ENCODE results near the gene GALNT2. TPM values are rescaled to one million over a fixed set of nuclear protein-coding genes. Genes with fewer than 3 reads are reported as not detected.

GALNT2 gene
- total and polyA plus RNA-seq, 10 of the 15 experiments (the other 5 are each of a cell fraction or from before 2014, with no cell fraction given): 0.52 to 27.7 (median 16.3) TPM

- H3K4me2 ChIP-seq (ENCODE audit: control insufficient read depth, insufficient read depth): no peak overlapping the region
- H4K20me1 ChIP-seq (ENCODE audit: control insufficient read depth, insufficient read depth): no peaks in the 10 kb centered on the region
- 67% methylated on average over 6 of the region's 6 CpGs for WGBS (ENCODE audit: insufficient coverage, insufficient replicate concordance, low lambda C conversion rate, missing lambda C conversion rate)
- ChIA-PET CTCF (no interaction called here), POLR2A (no interaction called here), SMC1A (ENCODE audit: uncharacterized antibody, unreplicated experiment) (no interaction called here), RAD21 (ENCODE audit: unreplicated experiment) (no interaction called here)
- no peak overlapping the region for H3K9ac ChIP-seq (ENCODE audit: control insufficient read depth, insufficient read depth, low read length)
- no peaks in the 10 kb centered on the region for H3K4me1 ChIP-seq (ENCODE audit: control insufficient read depth, insufficient read depth, low read length)
- BruUV-seq (replicated peaks): no TSS peak
- H3K27ac ChIP-seq (ENCODE audit: control insufficient read depth, insufficient read depth): no peak overlapping the region
- no peak overlapping the region for H3K4me3 ChIP-seq
- H3K79me2 ChIP-seq (ENCODE audit: control insufficient read depth, insufficient read depth, low read length): no peaks in the 10 kb centered on the region
- H3K36me3 ChIP-seq (ENCODE audit: control insufficient read depth in 2 of 2, insufficient read depth in 2 of 2, low read length in 1 of 2): peaks cover 3 to 6% of the 10 kb centered on the region in 2 experiments; a peak in 2 of 4 replicates
- DNase-seq (ENCODE audit: low read depth, low spot score): no peak
- H3K27me3 ChIP-seq (replicated peaks in 1 of 2; ENCODE audit: control insufficient read depth in 2 of 2, insufficient read depth in 2 of 2, low read length in 1 of 2): no peaks in the 10 kb centered on the region
- in situ Hi-C loops (cut with MboI) (no loop called here), intact Hi-C loops (cut with micrococcal nuclease; ENCODE audit: unreplicated experiment) (no loop called here)
- no peak for FAIRE-seq
- ATAC-seq: no peak
- no peaks in the 10 kb centered on the region for H3K9me3 ChIP-seq (replicated peaks; ENCODE audit: control insufficient read depth, insufficient read depth, low read length)
- no peak overlapping the region for H2AFZ ChIP-seq (ENCODE audit: control insufficient read depth, low read depth, low read length)
- TF ChIP-seq, protein P1, sequence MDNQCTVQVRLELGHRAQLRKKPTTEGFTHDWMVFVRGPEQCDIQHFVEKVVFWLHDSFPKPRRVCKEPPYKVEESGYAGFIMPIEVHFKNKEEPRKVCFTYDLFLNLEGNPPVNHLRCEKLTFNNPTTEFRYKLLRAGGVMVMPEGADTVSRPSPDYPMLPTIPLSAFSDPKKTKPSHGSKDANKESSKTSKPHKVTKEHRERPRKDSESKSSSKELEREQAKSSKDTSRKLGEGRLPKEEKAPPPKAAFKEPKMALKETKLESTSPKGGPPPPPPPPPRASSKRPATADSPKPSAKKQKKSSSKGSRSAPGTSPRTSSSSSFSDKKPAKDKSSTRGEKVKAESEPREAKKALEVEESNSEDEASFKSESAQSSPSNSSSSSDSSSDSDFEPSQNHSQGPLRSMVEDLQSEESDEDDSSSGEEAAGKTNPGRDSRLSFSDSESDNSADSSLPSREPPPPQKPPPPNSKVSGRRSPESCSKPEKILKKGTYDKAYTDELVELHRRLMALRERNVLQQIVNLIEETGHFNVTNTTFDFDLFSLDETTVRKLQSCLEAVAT (IDR thresholded peaks at IDR 0.05): no peak
- TF ChIP-seq, protein P2, sequence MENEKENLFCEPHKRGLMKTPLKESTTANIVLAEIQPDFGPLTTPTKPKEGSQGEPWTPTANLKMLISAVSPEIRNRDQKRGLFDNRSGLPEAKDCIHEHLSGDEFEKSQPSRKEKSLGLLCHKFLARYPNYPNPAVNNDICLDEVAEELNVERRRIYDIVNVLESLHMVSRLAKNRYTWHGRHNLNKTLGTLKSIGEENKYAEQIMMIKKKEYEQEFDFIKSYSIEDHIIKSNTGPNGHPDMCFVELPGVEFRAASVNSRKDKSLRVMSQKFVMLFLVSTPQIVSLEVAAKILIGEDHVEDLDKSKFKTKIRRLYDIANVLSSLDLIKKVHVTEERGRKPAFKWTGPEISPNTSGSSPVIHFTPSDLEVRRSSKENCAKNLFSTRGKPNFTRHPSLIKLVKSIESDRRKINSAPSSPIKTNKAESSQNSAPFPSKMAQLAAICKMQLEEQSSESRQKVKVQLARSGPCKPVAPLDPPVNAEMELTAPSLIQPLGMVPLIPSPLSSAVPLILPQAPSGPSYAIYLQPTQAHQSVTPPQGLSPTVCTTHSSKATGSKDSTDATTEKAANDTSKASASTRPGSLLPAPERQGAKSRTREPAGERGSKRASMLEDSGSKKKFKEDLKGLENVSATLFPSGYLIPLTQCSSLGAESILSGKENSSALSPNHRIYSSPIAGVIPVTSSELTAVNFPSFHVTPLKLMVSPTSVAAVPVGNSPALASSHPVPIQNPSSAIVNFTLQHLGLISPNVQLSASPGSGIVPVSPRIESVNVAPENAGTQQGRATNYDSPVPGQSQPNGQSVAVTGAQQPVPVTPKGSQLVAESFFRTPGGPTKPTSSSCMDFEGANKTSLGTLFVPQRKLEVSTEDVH (IDR thresholded peaks at IDR 0.05; ENCODE audit: low read depth, partially characterized antibody): no peak
- TF ChIP-seq GATAD2B (conservative IDR thresholded peaks at IDR 0.05; ENCODE audit: low read depth): no peak
- TF ChIP-seq, protein P3, sequence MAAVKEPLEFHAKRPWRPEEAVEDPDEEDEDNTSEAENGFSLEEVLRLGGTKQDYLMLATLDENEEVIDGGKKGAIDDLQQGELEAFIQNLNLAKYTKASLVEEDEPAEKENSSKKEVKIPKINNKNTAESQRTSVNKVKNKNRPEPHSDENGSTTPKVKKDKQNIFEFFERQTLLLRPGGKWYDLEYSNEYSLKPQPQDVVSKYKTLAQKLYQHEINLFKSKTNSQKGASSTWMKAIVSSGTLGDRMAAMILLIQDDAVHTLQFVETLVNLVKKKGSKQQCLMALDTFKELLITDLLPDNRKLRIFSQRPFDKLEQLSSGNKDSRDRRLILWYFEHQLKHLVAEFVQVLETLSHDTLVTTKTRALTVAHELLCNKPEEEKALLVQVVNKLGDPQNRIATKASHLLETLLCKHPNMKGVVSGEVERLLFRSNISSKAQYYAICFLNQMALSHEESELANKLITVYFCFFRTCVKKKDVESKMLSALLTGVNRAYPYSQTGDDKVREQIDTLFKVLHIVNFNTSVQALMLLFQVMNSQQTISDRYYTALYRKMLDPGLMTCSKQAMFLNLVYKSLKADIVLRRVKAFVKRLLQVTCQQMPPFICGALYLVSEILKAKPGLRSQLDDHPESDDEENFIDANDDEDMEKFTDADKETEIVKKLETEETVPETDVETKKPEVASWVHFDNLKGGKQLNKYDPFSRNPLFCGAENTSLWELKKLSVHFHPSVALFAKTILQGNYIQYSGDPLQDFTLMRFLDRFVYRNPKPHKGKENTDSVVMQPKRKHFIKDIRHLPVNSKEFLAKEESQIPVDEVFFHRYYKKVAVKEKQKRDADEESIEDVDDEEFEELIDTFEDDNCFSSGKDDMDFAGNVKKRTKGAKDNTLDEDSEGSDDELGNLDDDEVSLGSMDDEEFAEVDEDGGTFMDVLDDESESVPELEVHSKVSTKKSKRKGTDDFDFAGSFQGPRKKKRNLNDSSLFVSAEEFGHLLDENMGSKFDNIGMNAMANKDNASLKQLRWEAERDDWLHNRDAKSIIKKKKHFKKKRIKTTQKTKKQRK (IDR thresholded peaks at IDR 0.05; ENCODE audit: low read depth, low read length): no peak
- TF ChIP-seq MAX (IDR thresholded peaks at IDR 0.05; ENCODE audit: low read depth, low read length): no peak
- TF ChIP-seq SMARCA5 (IDR thresholded peaks at IDR 0.05): no peak
- no peak for TF ChIP-seq ZBTB4 (CRISPR knock-in tag; IDR thresholded peaks at IDR 0.05)
- TF ChIP-seq RCOR1 (conservative IDR thresholded peaks at IDR 0.05; ENCODE audit: low read depth, low read length): no peak
- no peak for TF ChIP-seq YY1 (IDR thresholded peaks at IDR 0.05; ENCODE audit: low read depth, low read length)
- no peak for TF ChIP-seq RUNX3 (IDR thresholded peaks at IDR 0.05; ENCODE audit: low read length)
- no peak for TF ChIP-seq CHD1 (IDR thresholded peaks at IDR 0.05; ENCODE audit: low read depth, low read length)
- TF ChIP-seq PML (IDR thresholded peaks at IDR 0.05; ENCODE audit: low read length): no peak
- TF ChIP-seq POLR2AphosphoS2 (IDR thresholded peaks at IDR 0.05; ENCODE audit: low read depth, low read length): no peak
- no peak for TF ChIP-seq GABPA (IDR thresholded peaks at IDR 0.05; ENCODE audit: low read depth)
- TF ChIP-seq CHD4 (IDR thresholded peaks at IDR 0.05): no peak
These were observed 121.8 kb downstream of the GALNT2 start for GRCh38 chr1:230188826-230189225.
